Stimulated activated memory B cell treated with anti-CD40 and anti-IgM and Interleukin-4, amounts not matched to agents 10 μg/mL and 1 μg/mL and 100 μg/mL, for 72 hours (primary cell): ENCODE results near the gene STAT5B.
A peak's percentile ranks its signal among the peaks of the same experiment; 100 is the strongest.

Source experiments
- ATAC-seq: fragments of 150-1000 bp; cut with Tn5 transposase; 2 replicates; pipeline ENCODE4 v1.10.0; 2021
- H3K27ac Mint-ChIP-seq: one replicate; pipeline ENCODE4 v1.8.0; 2022; ENCODE audit warnings: mild to moderate bottlenecking, mixed read lengths
- H3K27me3 Mint-ChIP-seq: one replicate; pipeline ENCODE4 v1.8.0; 2022; ENCODE audit warnings: mixed read lengths
- H3K36me3 Mint-ChIP-seq: one replicate; pipeline ENCODE4 v1.8.0; 2022; ENCODE audit warnings: mixed read lengths
- H3K4me1 Mint-ChIP-seq: one replicate; pipeline ENCODE4 v1.8.0; 2022; ENCODE audit warnings: mixed read lengths
- H3K4me3 Mint-ChIP-seq: one replicate; pipeline ENCODE4 v1.8.0; 2022; ENCODE audit warnings: mild to moderate bottlenecking, moderate library complexity, mixed read lengths
- H3K9me3 Mint-ChIP-seq: one replicate; pipeline ENCODE4 v1.8.0; 2022; ENCODE audit warnings: mixed read lengths

The STAT5B gene

GRCh38 chr17:42167807-42168206 is 108.4 kb downstream of the STAT5B start:
- Mint-ChIP-seq H3K36me3 (peaks cover 8% of the 10 kb centered on the region), H3K27ac (no peak overlapping the region), H3K27me3 (no peaks in the 10 kb centered on the region), H3K9me3 (no peaks in the 10 kb centered on the region), H3K4me3 (no peak overlapping the region), H3K4me1 (peaks cover 18% of the 10 kb centered on the region)
- no peak for ATAC-seq

- no peak for ATAC-seq
- H3K36me3 Mint-ChIP-seq, result peaks cover 8% of the 10 kb centered on the region
Observed at GRCh38 chr17:42166196-42166763, 109.9 kb downstream of the STAT5B start.

GRCh38 chr17:42165751-42166150 is 110.4 kb downstream of the STAT5B start:
- peaks cover 5% of the 10 kb centered on the region for H3K36me3 Mint-ChIP-seq
- no peaks in the 10 kb centered on the region for H3K27me3 Mint-ChIP-seq
- H3K9me3 Mint-ChIP-seq, result no peaks in the 10 kb centered on the region
- H3K27ac Mint-ChIP-seq, result no peak overlapping the region
- no peak for ATAC-seq
- H3K4me1 Mint-ChIP-seq, result peaks cover 32% of the 10 kb centered on the region
- no peak overlapping the region for H3K4me3 Mint-ChIP-seq

More at GRCh38 chr17:42166196-42166763, 109.9 kb downstream of the STAT5B start:
- H3K4me3 Mint-ChIP-seq, result no peak overlapping the region
- H3K4me1 Mint-ChIP-seq, result peaks cover 28% of the 10 kb centered on the region
- no peaks in the 10 kb centered on the region for H3K27me3 Mint-ChIP-seq
- no peaks in the 10 kb centered on the region for H3K9me3 Mint-ChIP-seq
- no peak overlapping the region for H3K27ac Mint-ChIP-seq

- H3K4me3 Mint-ChIP-seq, result no peak overlapping the region
- no peak for ATAC-seq
- H3K9me3 Mint-ChIP-seq, result no peaks in the 10 kb centered on the region
- H3K36me3 Mint-ChIP-seq, result no peaks in the 10 kb centered on the region
- H3K4me1 Mint-ChIP-seq, result peaks cover 32% of the 10 kb centered on the region
- no peaks in the 10 kb centered on the region for H3K27me3 Mint-ChIP-seq
- no peak overlapping the region for H3K27ac Mint-ChIP-seq
Observed at GRCh38 chr17:42163696-42164407, 112.3 kb downstream of the STAT5B start.

GRCh38 chr17:42163113-42163512 is 113.1 kb downstream of the STAT5B start:
- no peaks in the 10 kb centered on the region for H3K36me3 Mint-ChIP-seq
- ATAC-seq, result no peak
- no peaks in the 10 kb centered on the region for H3K9me3 Mint-ChIP-seq
- H3K4me3 Mint-ChIP-seq, result no peak overlapping the region
- no peak overlapping the region for H3K27ac Mint-ChIP-seq
- H3K4me1 Mint-ChIP-seq, result peaks cover 32% of the 10 kb centered on the region
- no peaks in the 10 kb centered on the region for H3K27me3 Mint-ChIP-seq

GRCh38 chr17:42160531-42160910 is 115.7 kb downstream of the STAT5B start:
- Mint-ChIP-seq H3K4me3 (no peak overlapping the region), H3K36me3 (no peaks in the 10 kb centered on the region), H3K27ac (no peak overlapping the region), H3K27me3 (no peaks in the 10 kb centered on the region), H3K9me3 (no peaks in the 10 kb centered on the region), H3K4me1 (peaks cover 18% of the 10 kb centered on the region)
- ATAC-seq, result no peak

GRCh38 chr17:42159796-42160530 is 116.2 kb downstream of the STAT5B start:
- Mint-ChIP-seq H3K9me3 (no peaks in the 10 kb centered on the region), H3K27ac (no peak overlapping the region), H3K4me3 (no peak overlapping the region), H3K4me1 (peaks cover 18% of the 10 kb centered on the region), H3K36me3 (no peaks in the 10 kb centered on the region), H3K27me3 (no peaks in the 10 kb centered on the region)
- no peak for ATAC-seq

GRCh38 chr17:42155614-42156045 is 120.6 kb downstream of the STAT5B start:
- Mint-ChIP-seq H3K27ac (peak overlapping the region; percentile 89), H3K36me3 (peaks cover 6% of the 10 kb centered on the region), H3K27me3 (no peaks in the 10 kb centered on the region), H3K4me3 (peak overlapping the region; percentile 85), H3K4me1 (peaks cover 29% of the 10 kb centered on the region), H3K9me3 (no peaks in the 10 kb centered on the region)
- ATAC-seq, result no peak

GRCh38 chr17:42153919-42154742 is 122.1 kb downstream of the STAT5B start:
- ATAC-seq, result no peak
- Mint-ChIP-seq H3K27me3 (no peaks in the 10 kb centered on the region), H3K9me3 (no peaks in the 10 kb centered on the region)

More at GRCh38 chr17:42153919-42154742, 122.1 kb downstream of the STAT5B start:
- Mint-ChIP-seq H3K4me1 (peaks cover 29% of the 10 kb centered on the region), H3K36me3 (peaks cover 6% of the 10 kb centered on the region), H3K4me3 (peak overlapping the region; percentile 85), H3K27ac (peak overlapping the region; percentile 89)
